Progenitor cell of endocrine pancreas (in vitro differentiated cells): Measurements from ENCODE around the gene AQP2. TPM values are rescaled to one million over a fixed set of nuclear protein-coding genes. Genes with fewer than 3 reads are reported as not detected.

Experiments
- DNase-seq: peaks from one replicate; pipeline ENCODE4 v3.0.0; 2021; ENCODE audit warnings: low spot score; ENCODE audit not compliant: unreplicated experiment
- H3K27ac Mint-ChIP-seq: 2 replicates; pipeline ENCODE4 v1.8.0; 2021; ENCODE audit warnings: mild to moderate bottlenecking, moderate library complexity, mixed read lengths
- H3K27me3 Mint-ChIP-seq: 2 replicates; pipeline ENCODE4 v1.8.0; 2021; ENCODE audit warnings: mixed read lengths
- H3K36me3 Mint-ChIP-seq: 2 replicates; pipeline ENCODE4 v1.8.0; 2022; ENCODE audit warnings: mixed read lengths; ENCODE audit not compliant: insufficient read depth
- H3K4me1 Mint-ChIP-seq: 2 replicates; pipeline ENCODE4 v1.8.0; 2021; ENCODE audit warnings: low read depth, mixed read lengths
- H3K4me3 Mint-ChIP-seq: 2 replicates; pipeline ENCODE4 v1.8.0; 2021; ENCODE audit warnings: low read depth, mild to moderate bottlenecking, moderate library complexity, mixed read lengths
- H3K9me3 Mint-ChIP-seq: 2 replicates; pipeline ENCODE4 v1.8.0; 2021; ENCODE audit warnings: low read depth, mixed read lengths
- total RNA-seq: library from RNA; stranded (reverse); gene quantifications from 2 replicates; pipeline ENCODE4 v1.2.1, GENCODE V29; 2021
- TF ChIP-seq, protein P1 (sequence below): fragments of 200-600 bp; sonication (generic); IDR thresholded peaks from one replicate; pipeline ENCODE4 v1.5.0; 2021; ENCODE audit warnings: antibody characterized with exemption, mild to moderate bottlenecking; ENCODE audit not compliant: unreplicated experiment

The AQP2 gene
- total RNA-seq, 1 donor from 2014 or later = 1.0 TPM

GRCh38 chr12:50006280-50006679, 55.7 kb downstream of the AQP2 start:
- Mint-ChIP-seq H3K4me3 (no peak overlapping the region), H3K27ac (no peak overlapping the region)

GRCh38 chr12:50006754-50007442, 56.4 kb downstream of the AQP2 start:
- Mint-ChIP-seq H3K36me3 (peaks cover 4% of the 10 kb centered on the region), H3K27me3 (no peaks in the 10 kb centered on the region), H3K9me3 (no peaks in the 10 kb centered on the region), H3K4me3 (no peak overlapping the region), H3K27ac (no peak overlapping the region), H3K4me1 (no peaks in the 10 kb centered on the region)
- DNase-seq = no peak
- TF ChIP-seq, protein P1, sequence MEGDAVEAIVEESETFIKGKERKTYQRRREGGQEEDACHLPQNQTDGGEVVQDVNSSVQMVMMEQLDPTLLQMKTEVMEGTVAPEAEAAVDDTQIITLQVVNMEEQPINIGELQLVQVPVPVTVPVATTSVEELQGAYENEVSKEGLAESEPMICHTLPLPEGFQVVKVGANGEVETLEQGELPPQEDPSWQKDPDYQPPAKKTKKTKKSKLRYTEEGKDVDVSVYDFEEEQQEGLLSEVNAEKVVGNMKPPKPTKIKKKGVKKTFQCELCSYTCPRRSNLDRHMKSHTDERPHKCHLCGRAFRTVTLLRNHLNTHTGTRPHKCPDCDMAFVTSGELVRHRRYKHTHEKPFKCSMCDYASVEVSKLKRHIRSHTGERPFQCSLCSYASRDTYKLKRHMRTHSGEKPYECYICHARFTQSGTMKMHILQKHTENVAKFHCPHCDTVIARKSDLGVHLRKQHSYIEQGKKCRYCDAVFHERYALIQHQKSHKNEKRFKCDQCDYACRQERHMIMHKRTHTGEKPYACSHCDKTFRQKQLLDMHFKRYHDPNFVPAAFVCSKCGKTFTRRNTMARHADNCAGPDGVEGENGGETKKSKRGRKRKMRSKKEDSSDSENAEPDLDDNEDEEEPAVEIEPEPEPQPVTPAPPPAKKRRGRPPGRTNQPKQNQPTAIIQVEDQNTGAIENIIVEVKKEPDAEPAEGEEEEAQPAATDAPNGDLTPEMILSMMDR = no peak

More at GRCh38 chr12:50006280-50006679, 55.7 kb downstream of the AQP2 start:
- Mint-ChIP-seq H3K9me3 (no peaks in the 10 kb centered on the region), H3K36me3 (peaks cover 5% of the 10 kb centered on the region), H3K27me3 (no peaks in the 10 kb centered on the region), H3K4me1 (no peaks in the 10 kb centered on the region)
- TF ChIP-seq, protein P1 = no peak
- DNase-seq = no peak

Other genes starting within 250 kb of the AQP2 start
- 10.8 and 11.9 TPM in 2 replicates for gene FMNL3, start 243.3 kb upstream of the AQP2 start, total RNA-seq
- gene TMBIM6, start 209.2 kb upstream of the AQP2 start, total RNA-seq = 442 and 449 TPM in 2 replicates
- gene NCKAP5L, start 122.3 kb upstream of the AQP2 start, total RNA-seq = 33.4 and 34.5 TPM in 2 replicates
- gene BCDIN3D, start 107.6 kb upstream of the AQP2 start, total RNA-seq = 6.1 and 7.3 TPM in 2 replicates
- not detected in 2 replicates for gene FAIM2, start 46.8 kb upstream of the AQP2 start, total RNA-seq
- gene AQP5, start 11.1 kb downstream of the AQP2 start, total RNA-seq = 1.8 and 2.0 TPM in 2 replicates
- 0.29 TPM in 1 of 2 replicates, not detected in the other for gene AQP6, start 22.2 kb downstream of the AQP2 start, total RNA-seq
- 40.0 and 42.1 TPM in 2 replicates for gene RACGAP1, start 74.8 kb downstream of the AQP2 start, total RNA-seq
- 5.2 and 5.7 TPM in 2 replicates for gene ASIC1, start 106.9 kb downstream of the AQP2 start, total RNA-seq
- 160 and 167 TPM in 2 replicates for gene SMARCD1, start 134.6 kb downstream of the AQP2 start, total RNA-seq
- 2.0 and 2.1 TPM in 2 replicates for gene GPD1, start 153.3 kb downstream of the AQP2 start, total RNA-seq
- gene COX14, start 161.5 kb downstream of the AQP2 start, total RNA-seq = 25.1 and 30.1 TPM in 2 replicates
- gene CERS5, start 216.6 kb downstream of the AQP2 start, total RNA-seq = 66.5 and 69.1 TPM in 2 replicates